Hepatocyte (in vitro differentiated cells): ENCODE measurements around the gene FGFR3. TPM values are rescaled to one million over a fixed set of nuclear protein-coding genes. Genes with fewer than 3 reads are reported as not detected.

Experiments used
- DNase-seq: peaks from one replicate; pipeline ENCODE4 v3.0.0-alpha.2; 2016; ENCODE audit warnings: low spot score
- H2AFZ ChIP-seq: fragments of 200-600 bp; sonication (generic); 2 replicates; pipeline ENCODE4 v1.6.0; 2016; ENCODE audit warnings: antibody characterized with exemption, mild to moderate bottlenecking
- H3K27ac ChIP-seq: fragments of 200-600 bp; sonication (generic); 2 replicates; pipeline ENCODE4 v1.5.1; 2016; ENCODE audit warnings: mild to moderate bottlenecking
- H3K27me3 ChIP-seq: fragments of 200-600 bp; sonication (generic); 2 replicates; pipeline ENCODE4 v1.6.1; 2016
- H3K36me3 ChIP-seq: fragments of 200-600 bp; sonication (generic); replicated peaks from 2 replicates; pipeline ENCODE4 v1.5.1; 2016; ENCODE audit warnings: low read depth; ENCODE audit not compliant: insufficient read depth
- H3K4me1 ChIP-seq: fragments of 200-600 bp; sonication (generic); 2 replicates; pipeline ENCODE4 v1.5.1; 2016; ENCODE audit warnings: mild to moderate bottlenecking, moderate library complexity; ENCODE audit not compliant: insufficient read depth
- H3K4me2 ChIP-seq: fragments of 200-600 bp; sonication (generic); 2 replicates; pipeline ENCODE4 v1.6.0; 2016
- H3K4me3 ChIP-seq: fragments of 200-600 bp; sonication (generic); 2 replicates; pipeline ENCODE4 v1.5.1; 2016; ENCODE audit warnings: mild to moderate bottlenecking
- H3K79me2 ChIP-seq: fragments of 200-600 bp; sonication (generic); 2 replicates; pipeline ENCODE4 v1.6.0; 2017; ENCODE audit warnings: mild to moderate bottlenecking
- H3K9me2 ChIP-seq: fragments of 200-600 bp; sonication (generic); replicated peaks from 2 replicates; pipeline ENCODE4 v1.6.0; 2017; ENCODE audit warnings: mild to moderate bottlenecking; ENCODE audit not compliant: insufficient read depth
- H3K9me3 ChIP-seq: fragments of 200-600 bp; sonication (generic); 2 replicates; pipeline ENCODE4 v1.5.1; 2016; ENCODE audit warnings: low read depth, mild to moderate bottlenecking
- H4K20me1 ChIP-seq: fragments of 200-600 bp; sonication (generic); 2 replicates; pipeline ENCODE4 v1.6.0; 2016; ENCODE audit warnings: mild to moderate bottlenecking; ENCODE audit not compliant: insufficient read depth, poor library complexity, severe bottlenecking
- EZH2 ChIP-seq: fragments of 200-600 bp; sonication (generic); IDR thresholded peaks from 2 replicates; pipeline ENCODE4 v1.6.1; 2016; ENCODE audit warnings: antibody characterized with exemption, mild to moderate bottlenecking, borderline replicate concordance
- EZH2phosphoT487 ChIP-seq: fragments of 200-600 bp; sonication (generic); IDR thresholded peaks from one replicate; pipeline ENCODE4 v1.6.1; 2018; ENCODE audit warnings: antibody characterized with exemption, mild to moderate bottlenecking, low read depth, moderate library complexity; ENCODE audit not compliant: unreplicated experiment, severe bottlenecking
- WGBS: methylation state at CpG from one replicate; pipeline ENCODE4 v1.1.6; 2016; ENCODE audit warnings: low lambda C conversion rate; ENCODE audit errors: missing lambda C conversion rate; 5-methylcytosine and 5-hydroxymethylcytosine counted together
- polyA plus RNA-seq: library from polyadenylated mRNA; unstranded; fragments of >200 nt; fragmentation: Nextera tagmentation; extraction: Ambion mirVana; gene quantifications from 2 replicates; pipeline ENCODE4 v1.2.1, GENCODE V29; 2016
- total RNA-seq: library from RNA; depleted of rRNA; stranded (reverse); fragments of >200 nt; gene quantifications from 2 replicates; pipeline ENCODE4 v1.2.3, GENCODE V29; 2014
- TF ChIP-seq, protein P1 (sequence below): fragments of 200-600 bp; sonication (generic); IDR thresholded peaks from 2 replicates; pipeline ENCODE4 v1.5.1; 2016; ENCODE audit warnings: antibody characterized with exemption, mild to moderate bottlenecking; ENCODE audit not compliant: poor library complexity

Gene FGFR3
- total and polyA plus RNA-seq, 2 experiments from 2014 or later, result 82.0 to 99.8 TPM

- Histone ChIP-seq H2AFZ (no peak overlapping the region), H3K36me3 (no peaks in the 10 kb centered on the region), H3K4me2 (no peak overlapping the region), H3K4me3 (no peak overlapping the region), H4K20me1 (peaks cover 15% of the 10 kb centered on the region), H3K27me3 (no peaks in the 10 kb centered on the region), H3K9me2 (no peaks in the 10 kb centered on the region), H3K9me3 (no peaks in the 10 kb centered on the region), H3K4me1 (peaks cover 26% of the 10 kb centered on the region), H3K79me2 (peaks cover 12% of the 10 kb centered on the region), H3K27ac (no peak overlapping the region)
- DNase-seq, result no peak
- WGBS, result 96% methylated on average over 8 of the region's 10 CpGs
- TF ChIP-seq EZH2phosphoT487 (no peak), EZH2 (no peak)
- TF ChIP-seq, protein P1, sequence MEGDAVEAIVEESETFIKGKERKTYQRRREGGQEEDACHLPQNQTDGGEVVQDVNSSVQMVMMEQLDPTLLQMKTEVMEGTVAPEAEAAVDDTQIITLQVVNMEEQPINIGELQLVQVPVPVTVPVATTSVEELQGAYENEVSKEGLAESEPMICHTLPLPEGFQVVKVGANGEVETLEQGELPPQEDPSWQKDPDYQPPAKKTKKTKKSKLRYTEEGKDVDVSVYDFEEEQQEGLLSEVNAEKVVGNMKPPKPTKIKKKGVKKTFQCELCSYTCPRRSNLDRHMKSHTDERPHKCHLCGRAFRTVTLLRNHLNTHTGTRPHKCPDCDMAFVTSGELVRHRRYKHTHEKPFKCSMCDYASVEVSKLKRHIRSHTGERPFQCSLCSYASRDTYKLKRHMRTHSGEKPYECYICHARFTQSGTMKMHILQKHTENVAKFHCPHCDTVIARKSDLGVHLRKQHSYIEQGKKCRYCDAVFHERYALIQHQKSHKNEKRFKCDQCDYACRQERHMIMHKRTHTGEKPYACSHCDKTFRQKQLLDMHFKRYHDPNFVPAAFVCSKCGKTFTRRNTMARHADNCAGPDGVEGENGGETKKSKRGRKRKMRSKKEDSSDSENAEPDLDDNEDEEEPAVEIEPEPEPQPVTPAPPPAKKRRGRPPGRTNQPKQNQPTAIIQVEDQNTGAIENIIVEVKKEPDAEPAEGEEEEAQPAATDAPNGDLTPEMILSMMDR, result no peak
Measured at GRCh38 chr4:1790005-1790404, 3.1 kb upstream of the FGFR3 start.

DNA sequence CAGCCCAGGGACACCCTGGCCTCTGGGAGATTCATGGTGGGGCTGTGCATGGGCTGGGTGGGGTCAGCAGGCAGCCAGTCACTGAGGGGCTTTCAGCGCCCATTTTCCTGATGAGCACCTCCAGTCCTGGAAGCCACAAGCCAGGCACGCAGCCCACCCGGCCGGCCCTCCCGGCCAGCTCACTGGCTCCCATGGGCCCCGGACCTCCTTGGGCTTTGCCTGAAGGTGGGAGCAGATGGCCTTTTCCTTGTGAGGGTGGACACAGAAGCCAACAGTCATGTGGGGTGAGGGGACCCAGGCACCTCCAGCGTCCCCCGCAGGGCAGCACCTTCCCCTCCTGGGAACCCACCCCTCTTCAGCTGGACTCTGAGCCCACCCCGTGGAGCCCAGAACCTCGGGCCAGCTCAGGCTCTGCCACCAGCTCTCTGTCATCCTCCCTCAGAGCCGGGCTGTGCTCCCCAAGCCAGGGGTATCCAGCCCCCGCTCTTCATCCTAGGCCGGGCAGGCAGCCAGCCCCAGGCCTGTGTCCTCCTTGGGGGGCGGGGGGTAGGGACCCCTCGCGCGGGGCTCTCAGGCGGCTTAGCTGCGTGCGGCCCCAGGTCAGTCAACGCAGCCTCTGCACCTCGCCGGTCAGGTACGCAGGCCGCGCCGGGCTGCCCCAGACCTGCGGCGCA lies 798 bp upstream of the FGFR3 start:
- Histone ChIP-seq H4K20me1 (peaks cover 26% of the 10 kb centered on the region), H3K27me3 (no peaks in the 10 kb centered on the region), H3K9me2 (no peaks in the 10 kb centered on the region), H3K4me2 (peak overlapping the region; percentile 81), H3K79me2 (peaks cover 33% of the 10 kb centered on the region), H3K4me1 (peaks cover 34% of the 10 kb centered on the region), H3K9me3 (no peaks in the 10 kb centered on the region), H3K4me3 (no peak overlapping the region), H3K36me3 (no peaks in the 10 kb centered on the region), H3K27ac (peak overlapping the region; percentile 83), H2AFZ (no peak overlapping the region)
- 45% methylated on average over 28 of the region's 29 CpGs for WGBS
- TF ChIP-seq EZH2phosphoT487, result no peak
- no peak for TF ChIP-seq EZH2
- TF ChIP-seq, protein P1, result no peak
- DNase-seq, result no peak

DNA sequence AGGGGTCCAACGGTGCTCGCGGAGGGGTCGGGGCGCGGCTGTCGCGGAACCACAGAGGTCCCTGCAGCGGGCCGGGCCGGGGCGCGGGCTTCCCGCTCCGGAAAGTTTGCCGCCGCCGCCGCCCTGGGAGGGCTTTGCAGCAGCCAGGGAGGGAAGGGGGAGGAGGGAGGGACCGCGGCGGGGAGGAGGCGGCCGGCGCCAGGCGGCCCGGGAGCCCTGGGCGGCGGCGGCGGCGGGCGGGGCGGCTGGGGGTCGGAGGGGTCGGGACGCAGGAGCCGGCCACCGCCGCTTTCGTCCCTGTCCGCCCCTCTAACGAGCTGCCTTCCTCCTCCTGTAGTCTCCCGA lies 375 bp downstream of the FGFR3 start:
- peaks cover 30% of the 10 kb centered on the region for H4K20me1 ChIP-seq
- peak; percentile 52 for DNase-seq
- 2% methylated on average over 7 of the region's 44 CpGs for WGBS
- no peaks in the 10 kb centered on the region for H3K9me2 ChIP-seq
- H3K27ac ChIP-seq, result peak overlapping the region; percentile 73
- H3K4me2 ChIP-seq, result peak overlapping the region; percentile 93
- no peaks in the 10 kb centered on the region for H3K9me3 ChIP-seq
- H3K4me3 ChIP-seq, result peak overlapping the region; percentile 42
- H3K79me2 ChIP-seq, result peaks cover 44% of the 10 kb centered on the region
- no peaks in the 10 kb centered on the region for H3K36me3 ChIP-seq
- no peaks in the 10 kb centered on the region for H3K27me3 ChIP-seq
- H2AFZ ChIP-seq, result no peak overlapping the region
- H3K4me1 ChIP-seq, result peaks cover 38% of the 10 kb centered on the region
- TF ChIP-seq, protein P1, result no peak
- TF ChIP-seq EZH2 (no peak), EZH2phosphoT487 (no peak)
